ENCODE data around the gene IHH. TPM values are rescaled to one million over a fixed set of nuclear protein-coding genes. Genes with fewer than 3 reads are reported as not detected.

IHH gene
- total RNA-seq, 1 experiment from 2014 or later = not detected

DNA sequence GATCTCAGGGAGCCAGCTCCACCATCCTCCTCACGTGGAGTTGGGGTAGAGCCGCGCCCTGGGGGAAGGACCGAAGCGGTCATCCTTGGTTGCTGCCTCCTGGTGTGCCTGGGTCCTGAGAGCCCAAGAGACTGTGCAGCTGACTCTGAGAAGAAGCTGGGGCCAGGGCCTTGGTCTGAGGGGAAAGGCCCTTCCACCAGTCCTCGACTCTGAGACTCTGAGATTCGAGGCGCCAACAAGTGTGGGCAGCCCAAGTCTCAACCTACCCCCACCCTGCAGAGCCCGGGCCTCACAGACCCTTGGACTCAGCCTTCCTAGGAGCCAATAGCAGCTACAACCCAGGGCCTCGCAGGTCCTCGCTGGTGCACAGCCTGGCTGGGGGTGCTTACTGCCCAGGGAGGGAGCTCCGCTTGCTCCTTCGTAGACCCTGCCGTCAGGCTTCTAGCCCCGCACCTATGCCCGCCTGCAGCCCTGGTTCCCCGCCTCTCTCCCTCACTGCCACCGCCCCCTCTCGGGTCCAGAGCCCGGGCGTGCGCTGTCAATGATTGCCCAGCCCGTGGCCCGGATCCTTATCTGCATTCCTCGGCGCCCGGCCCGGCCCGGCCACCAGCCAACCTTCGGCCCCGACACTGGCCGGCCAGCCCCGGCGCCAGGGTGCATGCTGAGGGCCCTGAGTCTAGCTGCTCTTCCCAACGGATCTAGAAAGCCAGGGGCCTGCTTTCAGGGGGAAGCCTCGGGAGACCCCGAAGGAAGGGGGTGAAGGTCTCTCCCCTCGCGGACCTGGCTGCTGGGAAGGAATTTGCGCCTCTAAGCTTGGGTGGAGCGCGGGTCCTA lies 2.0 kb downstream of the IHH start:
- Histone ChIP-seq H3T11ph (ENCODE audit: low read length) (no peak overlapping the region), H3K9me3 (ENCODE audit: control insufficient read depth, low read depth, low read length) (no peaks in the 10 kb centered on the region), H3K18ac (ENCODE audit: insufficient read length, low read depth, low read length) (no peak overlapping the region), H4K5ac (ENCODE audit: insufficient read length, low read depth, low read length) (no peak overlapping the region), H4K8ac (replicated peaks; ENCODE audit: insufficient read length, low read depth, low read length) (no peak overlapping the region), H3K27me3 (ENCODE audit: insufficient read depth, low read length) (peaks cover 71% of the 10 kb centered on the region), H2AK5ac (ENCODE audit: insufficient read length, low read length) (no peak overlapping the region), H3K79me2 (ENCODE audit: insufficient read depth, low read length) (no peaks in the 10 kb centered on the region), H2BK5ac (ENCODE audit: insufficient read length, low read length) (no peak overlapping the region), H3K23me2 (ENCODE audit: insufficient read length, low read depth, low read length, poor library complexity, severe bottlenecking) (peaks cover 3% of the 10 kb centered on the region), H3K14ac (ENCODE audit: insufficient read depth, low read length) (no peak overlapping the region), H2AFZ (ENCODE audit: low read length) (no peak overlapping the region), H4K20me1 (ENCODE audit: control insufficient read depth, insufficient read depth, insufficient read length) (no peaks in the 10 kb centered on the region), H3K27ac (ENCODE audit: insufficient read length, low read depth, low read length) (no peak overlapping the region), H2BK120ac (ENCODE audit: low read depth, low read length, poor library complexity, severe bottlenecking) (no peak overlapping the region), H2BK12ac (ENCODE audit: insufficient read length, low read depth, low read length) (no peak overlapping the region), H3K4ac (ENCODE audit: low read depth, low read length) (no peak overlapping the region), H3K79me1 (ENCODE audit: insufficient read depth, low read depth, low read length, poor library complexity, severe bottlenecking) (no peaks in the 10 kb centered on the region), H3K56ac (ENCODE audit: insufficient read length, low read depth, low read length) (no peak overlapping the region), H2BK20ac (ENCODE audit: low read depth, low read length, poor library complexity, severe bottlenecking) (no peak overlapping the region), H4K91ac (ENCODE audit: insufficient read length, low read depth, low read length) (no peak overlapping the region), H3K23ac (ENCODE audit: insufficient read length, low read depth, low read length) (no peak overlapping the region), H3K9ac (ENCODE audit: extremely low read depth, insufficient read length, low read length) (no peak overlapping the region), H2BK15ac (ENCODE audit: low read depth, low read length) (no peak overlapping the region), H3K4me1 (ENCODE audit: insufficient read depth, low read length) (no peaks in the 10 kb centered on the region), H3K4me2 (ENCODE audit: insufficient read depth, insufficient read length, low read length) (no peak overlapping the region)
- WGBS (ENCODE audit: extremely low coverage, insufficient read length, low lambda C conversion rate) = no CpG with 5 or more reads among the region's 42 CpGs
- no peaks in the 10 kb centered on the region for H3K36me3 Mint-ChIP-seq (ENCODE audit: insufficient read depth in 1 of 3, low read depth in 3 of 3)
- H3K9me3 Mint-ChIP-seq = peaks cover 0 to 3% of the 10 kb centered on the region in 2 experiments; a peak in 2 of 5 replicates
- H3K4me1 Mint-ChIP-seq = peaks cover 29 to 41% of the 10 kb centered on the region in 2 experiments
- TF ChIP-seq, protein P1, sequence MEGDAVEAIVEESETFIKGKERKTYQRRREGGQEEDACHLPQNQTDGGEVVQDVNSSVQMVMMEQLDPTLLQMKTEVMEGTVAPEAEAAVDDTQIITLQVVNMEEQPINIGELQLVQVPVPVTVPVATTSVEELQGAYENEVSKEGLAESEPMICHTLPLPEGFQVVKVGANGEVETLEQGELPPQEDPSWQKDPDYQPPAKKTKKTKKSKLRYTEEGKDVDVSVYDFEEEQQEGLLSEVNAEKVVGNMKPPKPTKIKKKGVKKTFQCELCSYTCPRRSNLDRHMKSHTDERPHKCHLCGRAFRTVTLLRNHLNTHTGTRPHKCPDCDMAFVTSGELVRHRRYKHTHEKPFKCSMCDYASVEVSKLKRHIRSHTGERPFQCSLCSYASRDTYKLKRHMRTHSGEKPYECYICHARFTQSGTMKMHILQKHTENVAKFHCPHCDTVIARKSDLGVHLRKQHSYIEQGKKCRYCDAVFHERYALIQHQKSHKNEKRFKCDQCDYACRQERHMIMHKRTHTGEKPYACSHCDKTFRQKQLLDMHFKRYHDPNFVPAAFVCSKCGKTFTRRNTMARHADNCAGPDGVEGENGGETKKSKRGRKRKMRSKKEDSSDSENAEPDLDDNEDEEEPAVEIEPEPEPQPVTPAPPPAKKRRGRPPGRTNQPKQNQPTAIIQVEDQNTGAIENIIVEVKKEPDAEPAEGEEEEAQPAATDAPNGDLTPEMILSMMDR (conservative IDR thresholded peaks at IDR 0.05) = no peak
- no peak overlapping the region; a peak in 1 of 5 replicates for H3K4me3 Mint-ChIP-seq
- H3K27ac Mint-ChIP-seq = no peak overlapping the region
- peaks cover 95% of the 10 kb centered on the region for H3K27me3 Mint-ChIP-seq (ENCODE audit: low read depth)
- DNase-seq = peak; percentile 34
